Activated T-cell treated with anti-CD3 and anti-CD28 coated beads, Interleukin-2, amount 50 U/mL, for 72 hours (primary cell): ENCODE results near the gene HTT. TPM values are rescaled to one million over a fixed set of nuclear protein-coding genes. Genes with fewer than 3 reads are reported as not detected.
A peak's percentile ranks its signal among the peaks of the same experiment; 100 is the strongest.

Experiments
- ATAC-seq, 2 donors: fragments of 150-1000 bp; cut with Tn5 transposase; replicated peaks in 1 of 2; 2 replicates each; pipeline ENCODE4 v1.10.0; 2021; ENCODE audit warnings: moderate library complexity in 2 of 2, mild to moderate bottlenecking in 1 of 2
- DNase-seq, 2 donors: peaks; one replicate each; pipeline ENCODE4 v3.0.0; 2021 to 2022; ENCODE audit warnings: mixed read lengths in 1 of 2
- H3K27ac Mint-ChIP-seq: one replicate; pipeline ENCODE4 v1.8.0; 2022; ENCODE audit warnings: mild to moderate bottlenecking, moderate library complexity, mixed read lengths
- H3K27me3 Mint-ChIP-seq: one replicate; pipeline ENCODE4 v1.8.0; 2022; ENCODE audit warnings: low read depth, mixed read lengths
- H3K36me3 Mint-ChIP-seq, 2 donors: one replicate each; pipeline ENCODE4 v1.8.0; 2022; ENCODE audit warnings: mixed read lengths in 2 of 2, mild to moderate bottlenecking in 1 of 2; ENCODE audit not compliant: insufficient read depth in 2 of 2
- H3K4me1 Mint-ChIP-seq: one replicate; pipeline ENCODE4 v1.8.0; 2022; ENCODE audit warnings: low read depth, mixed read lengths
- H3K4me3 Mint-ChIP-seq, 2 donors: one replicate each; pipeline ENCODE4 v1.8.0; 2022; ENCODE audit warnings: mild to moderate bottlenecking in 2 of 2, mixed read lengths in 2 of 2, moderate library complexity in 2 of 2
- H3K9me3 Mint-ChIP-seq, 2 donors: one replicate each; pipeline ENCODE4 v1.8.0; 2022; ENCODE audit warnings: mixed read lengths in 2 of 2
- total RNA-seq, 2 donors: library from RNA; stranded (reverse); gene quantifications; one replicate each; pipeline ENCODE4 v1.2.3, GENCODE V29; 2022

Gene HTT
- total RNA-seq, 2 donors from 2014 or later: 88.0 to 97.9 TPM

- Mint-ChIP-seq H3K27ac (no peak overlapping the region), H3K4me3 (peak overlapping the region; percentile 89 to 92), H3K27me3 (peaks cover 22% of the 10 kb centered on the region), H3K4me1 (peaks cover 15% of the 10 kb centered on the region), H3K36me3 (no peaks in the 10 kb centered on the region), H3K9me3 (no peaks in the 10 kb centered on the region)
- ATAC-seq: peak; percentile 33 to 52
- peak; percentile 58 for DNase-seq
These were observed 217.6 kb downstream of the HTT start for GRCh38 chr4:3291969-3292570.

GRCh38 chr4:3292571-3293400 lies 218.3 kb downstream of the HTT start, which contains the start of gene RGS12:
Gene RGS12 (plus strand): TSS chr4:3293021. CDS start chr4:3316171, 23,150 bp downstream.
- peak within 1 kb of the TSS; percentile 89 to 92 for H3K4me3 Mint-ChIP-seq
- peak; percentile 90 to 93 for ATAC-seq
- H3K4me1 Mint-ChIP-seq: peaks cover 15% of the 10 kb centered on the region
- peaks cover 18% of the 10 kb centered on the region for H3K27me3 Mint-ChIP-seq
- H3K36me3 Mint-ChIP-seq: no peaks in the 10 kb centered on the region
- H3K27ac Mint-ChIP-seq: no peak within 1 kb of the TSS
- DNase-seq: peak; percentile 90 to 92
- H3K9me3 Mint-ChIP-seq: peaks cover 1 to 2% of the 10 kb centered on the region in 2 donors

Other genes starting within 250 kb of the HTT start
- gene ADD1, start 230.8 kb upstream of the HTT start, total RNA-seq: 100 to 1,000 TPM; 281 to 282 TPM
- gene NOP14, start 111.3 kb upstream of the HTT start, total RNA-seq: 10 to 100 TPM; 72.0 to 75.8 TPM
- 1 to 10 TPM; 3.8 to 5.5 TPM for gene GRK4, start 111.1 kb upstream of the HTT start, total RNA-seq
- not detected for gene HTT-AS, start 143 bp upstream of the HTT start, total RNA-seq
- 1 to 10 TPM; 2.4 to 2.5 TPM for gene MSANTD1, start 174.5 kb downstream of the HTT start, total RNA-seq
- 10 to 100 TPM; 16.9 to 18.5 TPM for gene RGS12, start 218.3 kb downstream of the HTT start, total RNA-seq